GM21786 (cell line): ENCODE results near the gene CAPS.

Experiments
- ATAC-seq: cut with Tn5 transposase; IDR thresholded peaks from one replicate; pipeline ENCODE4 v1.9.1; 2021; ENCODE audit not compliant: unreplicated experiment

Gene CAPS

GRCh38 chr19:5908773-5909442 lies 5.1 kb upstream of the CAPS start:
- no peak for ATAC-seq

GRCh38 chr19:5910638-5910907 lies 3.5 kb upstream of the CAPS start:
- ATAC-seq, result no peak

GRCh38 chr19:5911366-5911765 lies 2.7 kb upstream of the CAPS start:
- ATAC-seq, result no peak

- ATAC-seq, result no peak
Observed at GRCh38 chr19:5914358-5914774, 312 bp downstream of the CAPS start.

- ATAC-seq, result no peak
Observed at GRCh38 chr19:5914946-5915781, 1.1 kb downstream of the CAPS start.

- ATAC-seq, result no peak
Observed at GRCh38 chr19:5915782-5916165, 1.7 kb downstream of the CAPS start.

GRCh38 chr19:5916181-5916708 lies 2.2 kb downstream of the CAPS start:
- ATAC-seq, result no peak

GRCh38 chr19:5917431-5918107 lies 3.5 kb downstream of the CAPS start:
- no peak for ATAC-seq

GRCh38 chr19:5918463-5919079 lies 4.5 kb downstream of the CAPS start:
- ATAC-seq, result no peak

GRCh38 chr19:5921516-5922160 lies 7.6 kb downstream of the CAPS start:
- no peak for ATAC-seq

GRCh38 chr19:5922161-5922545 lies 8.1 kb downstream of the CAPS start:
- ATAC-seq, result no peak

- ATAC-seq, result no peak
Observed at GRCh38 chr19:5923356-5923755, 9.3 kb downstream of the CAPS start.

- no peak for ATAC-seq
Observed at GRCh38 chr19:5925830-5926427, 11.9 kb downstream of the CAPS start.

- no peak for ATAC-seq
Observed at GRCh38 chr19:5926641-5927440, 12.8 kb downstream of the CAPS start.

- peak; percentile 43 for ATAC-seq
Observed at GRCh38 chr19:5927441-5927821, 13.4 kb downstream of the CAPS start.

- no peak for ATAC-seq
Observed at GRCh38 chr19:5929179-5929578, 15.1 kb downstream of the CAPS start.

GRCh38 chr19:5929625-5930024 lies 15.6 kb downstream of the CAPS start:
- no peak for ATAC-seq

GRCh38 chr19:5931251-5931650 lies 17.2 kb downstream of the CAPS start:
- no peak for ATAC-seq

- ATAC-seq, result no peak
Observed at GRCh38 chr19:5932146-5932545, 18.1 kb downstream of the CAPS start.
